ENCODE data around the gene GUCY1A2.
"Not testable (repeated sequence)": the region's sequence is repeated elsewhere in the genome, so short reads cannot be mapped to it uniquely, and the experiment has no call there.

The GUCY1A2 gene, protein sequence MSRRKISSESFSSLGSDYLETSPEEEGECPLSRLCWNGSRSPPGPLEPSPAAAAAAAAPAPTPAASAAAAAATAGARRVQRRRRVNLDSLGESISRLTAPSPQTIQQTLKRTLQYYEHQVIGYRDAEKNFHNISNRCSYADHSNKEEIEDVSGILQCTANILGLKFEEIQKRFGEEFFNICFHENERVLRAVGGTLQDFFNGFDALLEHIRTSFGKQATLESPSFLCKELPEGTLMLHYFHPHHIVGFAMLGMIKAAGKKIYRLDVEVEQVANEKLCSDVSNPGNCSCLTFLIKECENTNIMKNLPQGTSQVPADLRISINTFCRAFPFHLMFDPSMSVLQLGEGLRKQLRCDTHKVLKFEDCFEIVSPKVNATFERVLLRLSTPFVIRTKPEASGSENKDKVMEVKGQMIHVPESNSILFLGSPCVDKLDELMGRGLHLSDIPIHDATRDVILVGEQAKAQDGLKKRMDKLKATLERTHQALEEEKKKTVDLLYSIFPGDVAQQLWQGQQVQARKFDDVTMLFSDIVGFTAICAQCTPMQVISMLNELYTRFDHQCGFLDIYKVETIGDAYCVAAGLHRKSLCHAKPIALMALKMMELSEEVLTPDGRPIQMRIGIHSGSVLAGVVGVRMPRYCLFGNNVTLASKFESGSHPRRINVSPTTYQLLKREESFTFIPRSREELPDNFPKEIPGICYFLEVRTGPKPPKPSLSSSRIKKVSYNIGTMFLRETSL

DNA sequence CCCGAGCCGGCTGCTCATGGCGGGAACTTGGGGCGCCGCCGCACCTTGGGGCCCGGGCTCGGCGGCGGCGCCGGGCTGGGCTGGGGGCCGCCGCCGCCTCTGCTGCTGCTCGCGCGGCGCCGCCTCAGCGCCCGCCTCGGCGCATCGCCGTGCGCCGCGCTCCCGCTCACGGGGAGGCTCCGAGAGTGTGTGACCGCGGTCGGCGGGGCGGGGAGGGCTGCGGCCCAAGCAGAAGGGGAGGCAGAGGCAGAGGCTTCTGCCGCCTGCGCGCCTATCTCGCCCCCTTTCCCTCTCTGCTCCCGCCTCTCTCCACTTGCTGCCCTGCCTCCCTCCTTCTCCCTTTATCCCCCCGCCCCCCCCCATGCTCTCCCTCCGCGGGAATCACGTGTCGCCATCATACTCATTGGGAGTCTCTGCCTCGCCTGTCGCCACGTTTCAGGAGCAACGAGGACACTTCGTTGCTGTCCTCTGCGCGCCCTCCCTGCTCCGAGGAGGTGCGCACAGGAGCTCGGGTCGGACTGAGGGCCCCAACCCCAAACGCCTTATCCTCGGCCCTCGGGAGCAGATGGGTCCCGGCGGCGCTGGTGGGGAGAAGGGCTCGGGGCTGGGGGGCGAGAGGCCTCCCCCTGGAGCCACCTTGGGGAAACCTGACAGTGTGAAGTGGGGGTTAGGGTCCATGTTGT lies at the start of gene GUCY1A2:
TSS of gene GUCY1A2 (minus strand) at position 258 of the 683 bp plus-strand sequence. CDS start 421 bp downstream, outside the sequence.
- in situ Hi-C loops (cut with MboI; ENCODE audit: low sequenced_read_pairs) = no loop called here

DNA sequence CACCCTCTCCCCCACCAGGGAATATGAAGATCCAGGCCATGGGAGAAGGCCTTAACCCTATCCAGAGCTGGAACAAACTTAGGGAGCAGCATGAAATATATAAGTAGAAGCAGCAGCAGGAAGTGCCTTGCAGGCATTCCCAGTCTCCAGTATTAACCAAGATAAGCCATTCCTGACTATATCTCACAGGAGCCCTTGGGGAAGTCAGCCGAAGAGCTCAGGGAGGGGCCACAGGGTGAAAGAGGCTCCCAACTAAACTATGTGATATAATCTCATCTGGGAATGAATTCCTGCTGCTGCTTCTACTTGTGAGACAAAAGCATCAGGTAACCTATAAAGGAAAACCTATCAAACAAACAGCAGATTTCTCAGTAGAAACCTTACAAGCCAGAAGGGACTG lies 36.1 kb upstream of the GUCY1A2 start:
- in situ Hi-C loops (cut with MboI; ENCODE audit: low sequenced_read_pairs) = no loop called here

DNA sequence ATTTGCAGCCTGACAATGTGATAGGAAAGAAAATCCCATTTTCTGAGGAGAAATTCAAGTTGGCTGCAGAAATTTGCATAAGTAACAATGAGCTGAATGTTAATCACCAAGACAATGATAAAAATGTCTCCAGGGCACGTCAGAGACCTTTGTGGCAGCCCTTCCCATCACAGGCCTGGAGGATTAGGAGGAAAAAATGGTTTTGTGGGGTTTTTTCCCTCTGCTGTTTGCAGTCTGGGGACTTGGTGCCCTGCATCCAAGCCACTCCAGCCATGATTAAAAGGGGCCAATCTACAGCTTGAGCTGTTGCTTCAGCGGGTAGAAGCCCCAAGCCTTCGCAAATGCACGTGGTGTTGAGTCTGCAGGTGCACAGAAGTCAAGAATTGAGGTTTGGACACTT lies 33.1 kb upstream of the GUCY1A2 start:
- in situ Hi-C loops (cut with MboI; ENCODE audit: low sequenced_read_pairs) = not testable (repeated sequence)

DNA sequence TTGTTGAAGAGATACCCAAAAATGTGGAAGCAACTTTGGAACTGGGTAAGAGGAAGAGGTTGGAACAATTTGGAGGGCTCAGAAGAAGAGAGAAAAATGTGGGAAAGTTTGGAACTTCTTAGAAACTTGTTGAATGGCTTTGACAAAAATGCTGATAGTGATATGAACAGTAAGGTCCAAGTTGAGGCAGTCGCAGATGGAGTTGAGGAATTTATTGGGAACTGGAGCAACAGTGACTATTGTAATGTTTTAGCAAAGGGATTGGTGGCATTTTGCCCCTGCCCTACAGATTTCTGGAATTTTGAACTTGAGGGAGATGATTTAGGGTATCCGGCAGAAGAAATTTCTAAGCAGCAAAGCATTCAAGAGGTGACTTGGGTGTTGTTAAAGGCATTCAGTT lies 32.6 kb upstream of the GUCY1A2 start:
- in situ Hi-C loops (cut with MboI; ENCODE audit: low sequenced_read_pairs) = not testable (repeated sequence)

DNA sequence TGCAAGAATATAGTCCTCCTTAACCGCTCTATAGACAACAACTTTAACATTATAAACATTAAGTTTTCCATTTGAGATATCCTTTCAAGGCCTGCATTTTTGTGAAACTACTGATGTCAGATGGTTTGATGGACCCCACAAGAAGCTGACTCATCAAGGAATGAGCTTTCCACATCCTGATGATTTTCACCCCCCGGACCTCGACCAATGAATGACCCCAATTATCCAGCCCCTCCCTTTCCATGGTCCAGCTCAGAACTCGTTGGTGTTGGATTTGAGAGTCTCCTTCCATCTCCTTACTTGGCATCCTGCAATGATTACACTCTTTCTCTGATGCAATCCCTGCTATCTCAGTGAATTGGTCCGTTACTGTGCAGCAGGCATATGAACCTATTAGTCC lies 31.8 kb upstream of the GUCY1A2 start:
- in situ Hi-C loops (cut with MboI; ENCODE audit: low sequenced_read_pairs) = no loop called here

DNA sequence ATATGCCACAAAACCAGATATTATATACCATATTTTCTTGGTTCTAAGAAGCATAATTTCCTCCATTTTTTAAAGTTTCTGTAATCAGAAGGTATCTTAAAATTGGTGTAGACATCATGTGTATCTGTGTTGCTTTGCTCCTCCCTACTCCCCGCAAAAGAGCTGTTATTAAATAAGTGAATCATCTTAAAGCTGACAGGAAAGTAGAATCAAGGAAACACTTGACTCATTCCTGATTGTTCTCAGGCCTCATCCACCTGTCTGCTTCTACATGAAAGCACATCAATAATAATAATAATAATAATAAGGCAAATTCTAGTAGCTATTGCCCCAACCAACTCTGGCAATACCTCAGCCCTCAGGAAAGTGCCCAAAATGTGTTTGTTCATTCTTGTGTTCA lies 26.2 kb upstream of the GUCY1A2 start:
- in situ Hi-C loops (cut with MboI; ENCODE audit: low sequenced_read_pairs) = no loop called here

DNA sequence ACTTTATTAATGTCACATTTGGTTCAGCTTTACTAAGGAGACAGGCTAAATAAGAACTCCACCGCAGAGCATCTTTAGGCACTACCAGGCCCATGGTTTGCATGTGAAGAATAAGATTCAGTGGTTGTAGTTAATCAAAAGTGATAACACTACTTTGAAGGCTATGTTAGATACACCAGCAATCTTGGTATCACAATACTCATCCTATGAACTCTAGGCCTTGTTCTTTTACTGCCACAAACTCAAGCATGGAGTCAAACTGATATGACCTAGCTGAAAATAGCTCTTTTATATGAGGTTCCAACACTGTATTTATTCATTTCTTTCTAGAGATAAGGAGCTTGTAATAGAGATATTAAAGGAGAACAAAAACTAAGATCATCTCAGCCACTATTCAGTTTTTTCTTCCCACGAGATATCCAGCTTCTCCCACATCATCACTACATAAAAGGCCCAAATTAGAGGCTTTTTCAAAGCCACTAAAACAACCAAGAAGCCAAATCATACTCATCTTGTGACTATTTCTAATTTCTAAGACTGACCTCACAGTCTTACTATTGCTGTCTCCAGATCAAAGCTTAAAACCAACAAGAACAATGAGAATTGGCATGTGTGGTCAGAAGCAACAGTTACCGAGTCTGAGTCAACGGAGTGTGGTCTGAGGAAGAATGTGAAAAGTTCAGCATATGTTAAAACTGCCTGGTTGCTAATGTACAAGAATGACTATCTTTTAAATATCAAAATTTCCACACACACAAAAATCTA lies 25.1 kb upstream of the GUCY1A2 start:
- in situ Hi-C loops (cut with MboI; ENCODE audit: low sequenced_read_pairs) = no loop called here

DNA sequence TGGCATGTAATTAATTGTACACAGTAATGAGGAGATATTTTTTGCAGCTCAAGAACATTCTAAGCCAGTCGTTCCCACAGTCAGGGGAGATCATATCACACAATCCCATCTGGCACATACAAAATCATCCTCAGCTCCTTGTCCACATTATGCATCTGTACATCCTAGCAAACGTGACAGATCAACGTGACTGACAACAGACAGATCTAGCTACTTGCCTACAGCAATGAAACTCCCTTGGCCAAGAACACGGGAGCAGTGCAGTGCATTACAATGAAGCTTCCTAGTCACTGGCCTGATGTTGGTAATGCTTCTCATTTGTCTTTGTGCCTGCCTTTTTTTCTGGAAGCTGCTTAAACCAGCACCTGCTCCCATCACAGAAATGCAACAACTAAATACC lies 24.5 kb upstream of the GUCY1A2 start:
- in situ Hi-C loops (cut with MboI; ENCODE audit: low sequenced_read_pairs) = no loop called here

DNA sequence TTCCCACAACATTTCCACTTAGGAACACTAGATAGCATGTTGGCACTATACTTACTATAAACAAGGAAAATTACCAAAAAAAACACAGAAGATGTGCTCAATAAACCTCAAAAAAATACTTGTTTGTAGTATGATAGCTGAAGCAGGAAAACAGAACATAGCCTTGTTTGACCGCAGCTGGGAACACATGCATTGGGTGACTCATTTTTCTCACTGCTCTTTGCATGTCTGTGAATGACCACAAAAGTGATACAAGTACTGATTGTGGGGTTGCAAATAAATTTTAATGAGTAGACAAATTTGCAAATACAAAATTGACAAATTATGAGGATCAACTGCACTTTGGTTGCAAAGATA lies 22.8 kb upstream of the GUCY1A2 start:
- in situ Hi-C loops (cut with MboI; ENCODE audit: low sequenced_read_pairs) = no loop called here

DNA sequence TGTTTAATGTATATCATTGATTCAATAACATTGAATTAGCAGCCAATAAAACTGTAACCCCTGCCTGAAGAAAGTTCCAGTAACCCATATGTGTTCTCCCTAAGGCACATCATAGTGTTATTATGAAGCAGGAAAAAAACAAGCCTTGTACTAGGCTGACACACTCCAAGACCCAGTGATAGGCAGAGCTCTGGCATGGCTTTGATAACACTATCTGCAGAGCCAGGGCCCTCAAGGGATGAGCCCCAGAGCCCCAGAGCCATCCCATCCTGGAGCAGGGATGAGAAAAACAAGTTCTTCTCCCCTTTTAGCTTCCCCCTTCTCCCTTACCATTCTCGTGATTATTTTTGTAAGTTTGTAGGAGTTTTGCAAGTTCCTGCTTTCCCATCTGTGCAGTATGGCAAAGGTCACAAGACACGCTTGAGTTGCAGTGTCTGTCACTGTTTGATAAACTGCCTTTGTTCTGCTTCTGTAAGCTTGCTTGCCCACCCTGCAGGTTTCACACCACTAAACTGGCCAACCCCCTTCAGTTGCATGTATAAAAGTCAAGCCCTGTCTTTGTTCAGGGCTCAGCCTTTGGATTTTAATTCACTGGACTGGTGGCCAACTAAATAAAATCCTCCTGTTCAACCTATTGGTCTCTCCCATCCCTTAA lies 22.3 kb upstream of the GUCY1A2 start:
- in situ Hi-C loops (cut with MboI; ENCODE audit: low sequenced_read_pairs) = no loop called here

DNA sequence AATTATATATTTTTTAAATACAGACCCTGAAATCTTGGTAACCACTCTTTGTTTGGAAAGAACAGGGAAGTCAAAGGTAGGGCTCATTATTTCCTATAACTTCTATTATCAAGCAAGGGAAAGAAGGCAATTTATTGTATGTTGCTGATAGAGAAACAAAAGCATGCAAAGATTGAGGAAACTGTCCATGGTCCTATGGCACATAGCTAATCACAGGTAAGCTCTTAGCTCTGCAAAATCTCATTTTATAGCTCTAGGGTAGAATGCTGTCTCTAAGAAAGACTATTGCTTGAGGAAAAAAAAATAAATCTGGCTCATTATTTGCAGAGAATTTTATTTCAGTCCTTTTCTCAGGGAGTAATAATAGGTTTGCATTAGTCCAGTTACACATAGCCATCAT lies 7.4 kb upstream of the GUCY1A2 start:
- in situ Hi-C loops (cut with MboI; ENCODE audit: low sequenced_read_pairs) = no loop called here

DNA sequence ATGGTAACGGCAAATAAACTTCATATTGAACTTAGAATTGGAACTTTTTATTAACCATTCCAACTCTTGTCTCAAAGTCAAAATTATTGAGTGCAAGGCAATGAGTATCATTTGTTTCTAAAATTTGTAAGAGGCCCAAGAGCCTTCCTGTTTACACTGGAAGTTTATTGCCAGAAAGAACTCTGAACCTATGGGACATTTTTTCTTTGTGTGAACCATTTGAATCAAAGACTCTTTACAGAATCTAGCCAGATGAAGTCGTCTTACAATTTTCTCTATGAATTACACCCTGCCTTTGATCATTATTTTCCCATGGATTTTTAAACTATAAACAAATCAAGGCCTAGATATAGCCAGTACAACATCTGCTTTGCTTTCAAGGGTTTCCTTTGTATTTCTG lies 2.3 kb upstream of the GUCY1A2 start:
- in situ Hi-C loops (cut with MboI; ENCODE audit: low sequenced_read_pairs) = no loop called here

DNA sequence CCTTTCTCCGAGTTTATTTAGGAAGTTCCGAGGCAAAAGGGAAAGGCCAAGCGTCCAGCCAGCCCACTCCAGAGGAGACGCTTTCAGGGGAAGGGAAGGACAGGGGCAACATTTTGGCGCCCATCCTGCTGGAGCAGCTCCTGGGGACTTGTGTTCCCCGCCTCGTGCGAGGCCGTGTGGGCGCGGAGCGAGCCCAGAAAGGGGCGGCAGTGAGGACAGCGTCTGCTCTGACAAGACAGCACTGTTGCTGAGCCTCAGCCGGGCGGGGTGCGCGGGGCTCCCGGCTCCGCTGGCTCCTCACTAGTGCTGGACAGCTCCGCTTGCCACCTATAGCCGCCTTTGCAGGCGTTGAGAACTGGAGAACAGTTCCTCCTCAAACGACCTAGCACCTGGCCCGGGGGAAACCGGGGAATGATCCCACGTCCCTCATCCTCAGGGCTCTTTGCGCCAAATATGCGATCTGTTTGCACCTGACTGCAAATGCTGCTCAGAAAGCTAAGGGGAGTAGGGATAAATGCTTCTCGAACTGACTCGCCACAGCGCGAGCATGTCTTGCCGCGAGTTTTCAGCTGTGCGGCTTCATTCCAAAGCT lies 722 bp upstream of the GUCY1A2 start:
- in situ Hi-C loops (cut with MboI; ENCODE audit: low sequenced_read_pairs) = no loop called here

DNA sequence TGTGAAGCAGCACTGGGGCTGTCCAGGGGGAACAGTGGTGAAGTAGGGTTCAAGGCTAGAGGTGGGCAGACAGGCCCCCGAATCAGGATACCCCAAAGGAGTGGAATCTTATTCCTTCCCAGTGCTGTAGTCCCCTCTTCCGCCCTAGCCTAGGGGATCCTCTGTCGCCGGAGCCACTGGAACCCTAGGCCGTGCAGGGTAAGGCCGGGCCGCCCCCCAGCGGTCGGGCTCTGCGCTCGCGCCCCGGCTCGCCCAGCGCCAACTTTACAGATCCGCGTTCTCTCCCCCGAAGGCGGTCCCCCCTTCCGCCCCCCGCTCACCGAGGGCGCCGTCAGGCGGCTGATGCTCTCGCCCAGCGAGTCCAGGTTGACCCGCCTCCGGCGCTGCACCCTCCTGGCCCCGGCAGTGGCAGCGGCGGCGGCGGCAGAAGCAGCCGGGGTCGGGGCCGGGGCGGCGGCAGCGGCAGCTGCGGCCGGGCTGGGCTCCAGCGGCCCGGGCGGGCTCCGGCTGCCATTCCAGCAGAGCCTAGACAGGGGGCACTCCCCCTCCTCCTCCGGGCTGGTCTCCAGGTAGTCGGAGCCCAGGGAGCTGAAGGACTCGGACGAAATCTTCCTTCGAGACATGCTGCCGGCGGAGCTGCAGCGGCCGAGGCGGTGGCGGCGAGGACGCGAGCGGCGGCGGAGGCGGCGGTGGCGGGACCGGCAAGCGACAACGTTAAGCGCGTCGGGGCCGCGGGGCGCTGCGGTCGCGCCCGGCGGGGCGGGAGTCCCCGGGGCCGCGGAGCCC lies 650 bp downstream of the GUCY1A2 start:
- in situ Hi-C loops (cut with MboI; ENCODE audit: low sequenced_read_pairs) = no loop called here

DNA sequence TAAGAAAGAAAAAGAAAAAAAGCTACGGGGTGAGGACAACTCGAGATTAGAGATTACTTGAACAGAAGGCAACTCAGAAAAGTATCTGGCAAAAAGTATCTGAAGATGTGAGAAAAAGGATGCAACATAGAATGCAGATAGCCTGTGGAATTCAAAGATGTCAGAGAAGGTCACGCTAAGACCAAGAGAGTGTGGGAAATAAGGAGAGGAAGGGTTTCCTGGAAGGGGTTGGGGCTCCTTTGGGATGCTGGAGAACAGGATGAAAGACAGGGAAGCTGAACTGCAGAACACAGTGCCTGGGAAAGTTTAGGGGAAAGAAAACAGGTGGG lies 1.2 kb downstream of the GUCY1A2 start:
- in situ Hi-C loops (cut with MboI; ENCODE audit: low sequenced_read_pairs) = no loop called here

DNA sequence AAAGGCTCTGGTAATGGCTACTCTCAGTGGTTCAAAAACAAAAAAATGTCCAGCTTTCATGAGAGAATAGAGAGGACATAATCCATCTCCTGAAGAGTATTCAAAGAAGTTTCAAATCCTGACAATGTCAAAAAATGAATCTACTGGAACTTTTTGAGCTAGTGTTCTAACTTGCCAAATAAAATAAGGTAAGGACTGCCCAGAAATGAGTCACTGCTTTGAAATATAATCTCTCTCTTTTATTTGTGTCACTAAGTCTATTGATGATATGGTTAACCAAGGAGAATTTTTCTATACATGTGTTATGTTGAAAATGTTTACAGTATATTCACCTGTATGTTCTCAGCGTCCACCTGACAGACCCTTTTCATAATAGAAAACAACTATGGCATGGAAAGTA lies 3.4 kb downstream of the GUCY1A2 start:
- in situ Hi-C loops (cut with MboI; ENCODE audit: low sequenced_read_pairs) = no loop called here

DNA sequence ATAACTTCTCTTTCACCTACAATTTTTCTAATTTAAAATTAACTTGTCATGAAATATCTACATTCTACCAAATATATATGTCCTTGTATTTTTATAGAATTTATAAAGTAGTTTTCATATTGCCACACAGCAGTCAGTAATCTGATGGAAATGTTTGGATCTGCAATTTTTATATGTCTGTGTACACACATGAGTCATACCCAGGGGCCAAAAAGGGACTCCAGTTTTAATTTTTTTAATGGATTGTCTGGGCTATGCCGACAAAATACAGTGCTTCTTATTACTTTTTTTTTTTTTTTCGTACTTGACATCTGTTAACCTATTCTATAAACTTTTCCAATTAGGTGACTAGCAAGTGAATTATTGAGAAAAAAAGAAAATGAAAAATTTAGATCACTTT lies 6.3 kb downstream of the GUCY1A2 start:
- in situ Hi-C loops (cut with MboI; ENCODE audit: low sequenced_read_pairs) = no loop called here

DNA sequence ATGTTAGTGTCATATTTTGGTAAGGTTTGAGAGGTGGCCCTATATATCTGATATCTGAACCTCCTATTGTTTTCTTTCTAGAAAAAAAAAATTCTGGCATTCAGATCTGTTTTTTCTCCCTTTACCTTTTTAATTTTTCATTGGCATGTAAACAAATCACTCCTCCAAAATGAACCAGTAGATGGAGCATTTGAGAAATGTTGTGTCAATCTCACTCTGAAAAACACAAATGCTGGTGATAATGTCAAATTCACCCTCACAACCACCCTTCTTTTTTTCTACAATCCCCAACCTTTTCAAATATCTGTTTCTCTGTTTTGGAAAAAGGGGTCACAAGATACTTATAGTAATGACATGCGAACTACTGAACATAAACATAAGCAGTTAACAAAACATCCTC lies 9.1 kb downstream of the GUCY1A2 start:
- in situ Hi-C loops (cut with MboI; ENCODE audit: low sequenced_read_pairs) = no loop called here

DNA sequence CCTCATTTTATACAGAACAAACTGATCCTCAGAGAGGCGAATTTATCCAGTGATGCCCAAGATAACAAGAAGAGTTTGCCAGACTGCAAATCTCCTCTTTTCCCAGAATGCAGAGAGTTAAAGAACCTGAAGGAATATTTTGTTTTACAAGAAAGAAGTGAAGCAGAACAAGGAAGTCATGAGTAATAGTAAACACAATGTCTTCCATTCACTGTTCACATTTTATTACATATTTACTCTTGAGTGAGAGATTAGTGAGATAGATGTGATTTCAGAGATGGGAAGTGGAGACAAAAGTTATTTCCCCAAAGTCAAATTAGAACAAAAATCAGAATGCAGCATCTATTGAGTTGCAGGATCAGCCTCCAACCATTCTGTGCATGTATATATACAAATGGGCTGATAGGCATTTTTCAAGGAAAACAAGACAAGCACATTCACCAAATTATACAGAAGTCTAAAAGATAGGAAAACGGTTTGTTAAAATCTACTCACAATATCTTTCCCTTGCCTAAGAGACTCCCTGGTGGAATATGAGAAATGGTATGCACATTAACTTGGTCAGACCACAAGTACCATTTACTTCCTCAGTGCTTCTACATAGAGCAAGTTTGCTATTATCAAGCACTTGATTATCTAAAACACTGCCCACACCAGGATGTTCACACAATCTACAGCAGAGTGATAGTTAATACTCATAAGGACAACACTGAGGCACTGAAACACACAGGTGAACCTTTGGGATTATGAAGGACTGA lies 12.0 kb downstream of the GUCY1A2 start:
- in situ Hi-C loops (cut with MboI; ENCODE audit: low sequenced_read_pairs) = no loop called here
